Endothelial cell of umbilical vein (primary cell): Measurements from ENCODE around the gene MCC. TPM values are rescaled to one million over a fixed set of nuclear protein-coding genes. Genes with fewer than 3 reads are reported as not detected.

Source experiments
- BruUV-seq: library from RNA; stranded (reverse); fragments of 400-500 nt; replicated peaks from 2 replicates; lab custom pipeline; 2021; lab: Mats Ljungman, UMichigan
- CTCF ChIA-PET: fragments of 300-600, 350-600 bp; sonication (Branson Sonifier 250); formaldehyde crosslinking; loops from one replicate; lab custom pipeline; 2021; ENCODE audit warnings: antibody characterized with exemption, inconsistent platforms; lab: Charles Lee
- POLR2A ChIA-PET: fragments of 300-600, 350-600 bp; sonication (Branson Sonifier 250); formaldehyde crosslinking; loops from one replicate; lab custom pipeline; 2021; ENCODE audit warnings: antibody characterized with exemption, inconsistent platforms; lab: Charles Lee
- DNase-seq: peaks from one replicate; pipeline ENCODE4 v3.0.0-alpha.2; 2011; ENCODE audit warnings: low read depth, low spot score
- FAIRE-seq: peaks from 2 replicates; lab custom pipeline; 2011; peaks lifted over from hg19 to GRCh38; lab: Jason Lieb, UNC
- H2AFZ ChIP-seq: 2 replicates; pipeline ENCODE4 v1.6.0; 2012; ENCODE audit warnings: low read depth, low read length, control low read depth, inconsistent platforms
- H3K27ac ChIP-seq: 2 replicates; pipeline ENCODE4 v1.5.1; 2011; ENCODE audit warnings: low read depth, mild to moderate bottlenecking, control low read depth, low read length, moderate library complexity; ENCODE audit not compliant: insufficient read depth
- H3K27me3 ChIP-seq, 2 experiments: 2 replicates each; pipeline versions ENCODE4 v1.6.0 to v1.6.1; 2011; ENCODE audit warnings: low read length in 2 of 2, mixed read lengths in 1 of 2; ENCODE audit not compliant: control insufficient read depth in 2 of 2, insufficient read depth in 2 of 2
- H3K36me3 ChIP-seq, 2 experiments: 2 replicates in 1 of 2; 3 replicates in 1 of 2; pipeline ENCODE4 v1.5.1; 2011; ENCODE audit warnings: low read length in 2 of 2, mild to moderate bottlenecking in 1 of 2, moderate library complexity in 1 of 2; ENCODE audit not compliant: control insufficient read depth in 2 of 2, insufficient read depth in 2 of 2; ENCODE audit errors: extremely low read depth in 1 of 2
- H3K4me1 ChIP-seq: 3 replicates; pipeline ENCODE4 v1.5.1; 2011; ENCODE audit warnings: mild to moderate bottlenecking, low read length; ENCODE audit not compliant: control insufficient read depth, insufficient read depth; ENCODE audit errors: extremely low read depth
- H3K4me2 ChIP-seq: 2 replicates; pipeline ENCODE4 v1.6.1; 2011; ENCODE audit warnings: low read length, control low read depth, mixed read lengths; ENCODE audit not compliant: insufficient read depth
- H3K4me3 ChIP-seq, 3 experiments: fragments of 200-600 bp in 1 of 3; sonication (generic), shearing (Covaris generic) in 1 of 3; replicated peaks in 1 of 3; 2 replicates each; pipeline ENCODE4 v1.5.1; 2011 to 2016; ENCODE audit warnings: control low read depth in 3 of 3, low read length in 3 of 3, mild to moderate bottlenecking in 2 of 3, inconsistent platforms in 1 of 3, low read depth in 1 of 3, moderate library complexity in 1 of 3; ENCODE audit not compliant: insufficient read depth in 1 of 3
- H3K79me2 ChIP-seq: 2 replicates; pipeline ENCODE4 v1.6.0; 2012; ENCODE audit warnings: low read length, inconsistent platforms; ENCODE audit not compliant: control insufficient read depth, insufficient read depth
- H3K9ac ChIP-seq: replicated peaks from 2 replicates; pipeline ENCODE3; 2011; ENCODE audit warnings: low read length, control low read depth; ENCODE audit not compliant: insufficient read depth; ENCODE audit errors: extremely low read depth
- H3K9me1 ChIP-seq: replicated peaks from 3 replicates; pipeline ENCODE4 v1.6.0; 2011; ENCODE audit warnings: mild to moderate bottlenecking, low read length; ENCODE audit not compliant: control insufficient read depth, insufficient read depth; ENCODE audit errors: extremely low read depth
- H3K9me3 ChIP-seq: replicated peaks from 2 replicates; pipeline ENCODE4 v1.5.1; 2012; ENCODE audit warnings: low read length, inconsistent platforms; ENCODE audit not compliant: control insufficient read depth, insufficient read depth
- H4K20me1 ChIP-seq: replicated peaks from 2 replicates; pipeline ENCODE3; 2011; ENCODE audit warnings: mild to moderate bottlenecking, low read length; ENCODE audit not compliant: control insufficient read depth, insufficient read depth; ENCODE audit errors: extremely low read depth
- EZH2 ChIP-seq: IDR thresholded peaks from 2 replicates; pipeline ENCODE4 v1.6.1; 2012; ENCODE audit warnings: borderline replicate concordance, low read depth, mild to moderate bottlenecking, moderate library complexity, low read length, inconsistent platforms; ENCODE audit not compliant: severe bottlenecking
- FOS ChIP-seq: IDR thresholded peaks from 2 replicates; pipeline ENCODE4 v1.6.1; 2011; ENCODE audit warnings: mild to moderate bottlenecking, low read length, moderate library complexity, borderline replicate concordance; ENCODE audit not compliant: insufficient read depth
- GATA2 ChIP-seq: IDR thresholded peaks from 2 replicates; pipeline ENCODE4 v1.7.0; 2011; ENCODE audit warnings: low read depth, mild to moderate bottlenecking, moderate library complexity, mixed read lengths, low read length; ENCODE audit not compliant: insufficient read length, insufficient read depth
- JUN ChIP-seq: IDR thresholded peaks from 2 replicates; pipeline ENCODE4 v1.6.1; 2011; ENCODE audit warnings: borderline replicate concordance, low read depth; ENCODE audit not compliant: insufficient read length, insufficient read depth
- MYC ChIP-seq: IDR thresholded peaks from one replicate; pipeline ENCODE4 v1.6.1; 2011; ENCODE audit warnings: mild to moderate bottlenecking, low read depth, low read length
- POLR2A ChIP-seq: IDR thresholded peaks from 2 replicates; pipeline ENCODE4 v1.6.1; 2012; ENCODE audit warnings: low read depth, mild to moderate bottlenecking, control low read depth, low read length
- POLR2AphosphoS5 ChIP-seq: IDR thresholded peaks from 2 replicates; pipeline ENCODE4 v1.6.1; 2012; ENCODE audit warnings: low read depth, mild to moderate bottlenecking, control low read depth, low read length, moderate library complexity; ENCODE audit not compliant: insufficient read depth
- dilution Hi-C: fragments of 300-500 bp; cut with MboI; formaldehyde crosslinking; loops from one replicate; pipeline ENCODE4 v1.15.0; 2019; ENCODE audit warnings: low sequenced_read_pairs; ENCODE audit not compliant: extremely low pct_ligation_motif_present
- intact Hi-C: fragments of 100-400 bp; cut with micrococcal nuclease; formaldehyde crosslinking; loops from one replicate; pipeline ENCODE4 v1.10.0; 2022
- polyA plus RNA-seq, 4 experiments: library from polyadenylated mRNA; depleted of rRNA in 3 of 4; stranded (reverse) in 3 of 4; unstranded in 1 of 4; fragments of >200 nt; gene quantifications; 2 replicates each; pipeline versions ENCODE4 v1.2.1 to v1.2.3, GENCODE V29; 2011 to 2012; ENCODE audit warnings: missing spikeins in 1 of 4
- total RNA-seq: library from RNA; stranded (reverse); gene quantifications from 2 replicates; pipeline ENCODE4 v1.2.3, GENCODE V29; 2021
- TF ChIP-seq, protein P1 (sequence below), 2 donors: IDR thresholded peaks; 1 replicate in 1 of 2; 2 replicates in 1 of 2; pipeline ENCODE4 v1.5.1; 2011; ENCODE audit warnings: low read length in 2 of 2, mild to moderate bottlenecking in 2 of 2, moderate library complexity in 2 of 2, control low read depth in 1 of 2, inconsistent platforms in 1 of 2, low read depth in 1 of 2; ENCODE audit not compliant: insufficient read depth in 1 of 2; ENCODE audit errors: extremely low read depth in 1 of 2
- TF ChIP-seq, protein P2 (sequence below): IDR thresholded peaks from 2 replicates; pipeline ENCODE4 v1.6.1; 2011; ENCODE audit not compliant: insufficient read depth, insufficient read length

Gene MCC
- total and polyA plus RNA-seq, 2 donors (not counting 3 experiments of a cell fraction or from before 2014, with no cell fraction given): 6.9 to 27.5 TPM

DNA sequence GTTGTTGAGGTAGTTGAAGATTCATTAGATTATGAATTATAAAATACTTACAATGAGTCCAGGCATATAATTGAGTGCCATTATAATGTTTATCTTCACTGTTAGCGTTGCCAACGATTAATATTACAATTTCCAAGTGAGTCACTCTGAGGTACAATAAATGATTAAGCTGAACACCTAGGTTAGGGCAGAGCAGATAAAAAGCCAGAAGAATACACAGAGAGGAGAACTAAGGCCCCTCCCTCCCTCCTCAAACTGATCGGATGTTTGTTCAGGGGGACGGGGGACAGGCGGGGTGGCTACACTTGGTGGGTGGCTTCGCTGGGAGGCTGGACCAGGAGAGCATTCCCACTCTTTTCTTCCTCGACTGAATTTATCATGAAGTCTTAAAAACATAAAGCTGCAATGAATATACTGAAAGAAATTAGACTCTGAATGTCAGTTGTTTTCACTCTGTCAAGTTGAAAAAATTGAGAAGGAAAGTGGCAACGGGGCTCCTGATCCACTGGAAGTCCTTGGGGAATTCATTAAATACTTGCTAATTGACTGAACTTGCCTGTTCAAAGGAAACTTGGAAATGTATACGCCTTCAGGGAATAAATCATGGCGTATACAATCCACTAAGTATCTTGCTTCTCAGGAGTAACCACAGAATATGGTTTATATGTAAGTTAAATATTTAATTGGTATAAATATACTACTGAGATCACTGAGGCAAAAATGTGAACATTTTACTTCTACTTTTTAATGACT, 251.5 kb downstream of the MCC start:
- Histone ChIP-seq H3K4me2 (no peak overlapping the region), H3K27ac (no peak overlapping the region), H3K9me3 (no peaks in the 10 kb centered on the region), H2AFZ (no peak overlapping the region), H3K36me3 (no peaks in the 10 kb centered on the region), H3K9me1 (peaks cover 3% of the 10 kb centered on the region), H3K4me3 (no peak overlapping the region), H4K20me1 (no peaks in the 10 kb centered on the region), H3K9ac (no peak overlapping the region), H3K4me1 (peaks cover 9% of the 10 kb centered on the region), H3K27me3 (no peaks in the 10 kb centered on the region), H3K79me2 (peaks cover 2% of the 10 kb centered on the region)
- BruUV-seq: no TSS peak
- dilution Hi-C loops (no loop called here), intact Hi-C loops (loop anchor here (10.0 kb wide), 1 partner anchor 278 kb away; the partner anchor contains the start of gene YTHDC2)
- POLR2A ChIA-PET: no interaction called here
- TF ChIP-seq MYC (no peak), FOS (no peak), GATA2 (no peak), POLR2A (no peak), POLR2AphosphoS5 (no peak), JUN (no peak), EZH2 (no peak)
- TF ChIP-seq, protein P1, sequence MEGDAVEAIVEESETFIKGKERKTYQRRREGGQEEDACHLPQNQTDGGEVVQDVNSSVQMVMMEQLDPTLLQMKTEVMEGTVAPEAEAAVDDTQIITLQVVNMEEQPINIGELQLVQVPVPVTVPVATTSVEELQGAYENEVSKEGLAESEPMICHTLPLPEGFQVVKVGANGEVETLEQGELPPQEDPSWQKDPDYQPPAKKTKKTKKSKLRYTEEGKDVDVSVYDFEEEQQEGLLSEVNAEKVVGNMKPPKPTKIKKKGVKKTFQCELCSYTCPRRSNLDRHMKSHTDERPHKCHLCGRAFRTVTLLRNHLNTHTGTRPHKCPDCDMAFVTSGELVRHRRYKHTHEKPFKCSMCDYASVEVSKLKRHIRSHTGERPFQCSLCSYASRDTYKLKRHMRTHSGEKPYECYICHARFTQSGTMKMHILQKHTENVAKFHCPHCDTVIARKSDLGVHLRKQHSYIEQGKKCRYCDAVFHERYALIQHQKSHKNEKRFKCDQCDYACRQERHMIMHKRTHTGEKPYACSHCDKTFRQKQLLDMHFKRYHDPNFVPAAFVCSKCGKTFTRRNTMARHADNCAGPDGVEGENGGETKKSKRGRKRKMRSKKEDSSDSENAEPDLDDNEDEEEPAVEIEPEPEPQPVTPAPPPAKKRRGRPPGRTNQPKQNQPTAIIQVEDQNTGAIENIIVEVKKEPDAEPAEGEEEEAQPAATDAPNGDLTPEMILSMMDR (IDR thresholded peaks at IDR 0.05; ENCODE audit: extremely low read depth in 1 of 2, insufficient read depth in 1 of 2, low read depth in 1 of 2, low read length in 2 of 2): no peak
- TF ChIP-seq, protein P2, sequence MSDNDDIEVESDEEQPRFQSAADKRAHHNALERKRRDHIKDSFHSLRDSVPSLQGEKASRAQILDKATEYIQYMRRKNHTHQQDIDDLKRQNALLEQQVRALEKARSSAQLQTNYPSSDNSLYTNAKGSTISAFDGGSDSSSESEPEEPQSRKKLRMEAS: no peak
- no peak for FAIRE-seq
- CTCF ChIA-PET: interaction anchor here (1.2 kb wide), 1 partner anchor 10 kb away, joined by 3 read pairs; no protein-coding TSS in a partner anchor
- DNase-seq: no peak
